NCI-H128 (cell line): ENCODE data around the gene HBG1.

ENCODE experiments used
- DNase-seq: peaks from one replicate; lab custom pipeline; 2025; ENCODE audit not compliant: unreplicated experiment; lab: John Stamatoyannopoulos, UW

HBG1 gene

GRCh38 chr11:5247472-5248192 is 2.0 kb downstream of the HBG1 start:
- DNase-seq = no peak

DNA sequence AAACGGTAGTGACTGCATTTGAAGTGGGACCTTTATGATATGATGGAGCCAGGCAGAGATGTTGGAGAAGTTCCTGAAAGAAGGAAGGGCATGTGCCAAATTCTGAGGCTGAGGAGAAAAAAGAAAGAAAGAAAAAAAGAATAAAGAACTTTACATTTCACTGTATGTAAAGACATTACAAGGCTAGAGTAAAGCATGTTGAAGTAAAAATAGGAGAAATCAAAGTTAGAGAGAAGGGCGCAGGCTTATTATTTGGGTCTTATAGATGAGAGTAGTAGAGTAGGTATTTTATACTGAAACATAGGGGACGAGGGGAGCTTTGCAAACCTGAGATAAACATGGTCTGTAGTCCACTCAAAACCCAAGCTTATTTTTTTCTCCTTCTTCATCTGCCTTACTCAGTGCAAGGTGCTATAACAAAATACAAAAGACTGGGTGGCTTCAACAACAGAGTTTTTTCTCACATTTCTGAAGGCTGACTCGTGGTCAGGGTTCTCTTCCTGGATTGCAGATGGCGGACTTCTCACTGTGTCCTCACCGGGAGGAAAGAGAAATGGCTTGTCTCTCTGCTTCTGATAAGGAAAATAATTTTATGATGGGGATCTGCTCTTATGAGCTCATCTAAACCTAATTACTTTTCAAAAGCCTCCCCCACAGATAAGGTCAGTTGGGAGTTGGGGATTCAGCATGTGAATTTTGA is 2.7 kb downstream of the HBG1 start:
- DNase-seq = no peak

GRCh38 chr11:5245155-5245554 is 4.5 kb downstream of the HBG1 start:
- no peak for DNase-seq

- no peak for DNase-seq
Measured at GRCh38 chr11:5243816-5244180, 5.9 kb downstream of the HBG1 start.

DNA sequence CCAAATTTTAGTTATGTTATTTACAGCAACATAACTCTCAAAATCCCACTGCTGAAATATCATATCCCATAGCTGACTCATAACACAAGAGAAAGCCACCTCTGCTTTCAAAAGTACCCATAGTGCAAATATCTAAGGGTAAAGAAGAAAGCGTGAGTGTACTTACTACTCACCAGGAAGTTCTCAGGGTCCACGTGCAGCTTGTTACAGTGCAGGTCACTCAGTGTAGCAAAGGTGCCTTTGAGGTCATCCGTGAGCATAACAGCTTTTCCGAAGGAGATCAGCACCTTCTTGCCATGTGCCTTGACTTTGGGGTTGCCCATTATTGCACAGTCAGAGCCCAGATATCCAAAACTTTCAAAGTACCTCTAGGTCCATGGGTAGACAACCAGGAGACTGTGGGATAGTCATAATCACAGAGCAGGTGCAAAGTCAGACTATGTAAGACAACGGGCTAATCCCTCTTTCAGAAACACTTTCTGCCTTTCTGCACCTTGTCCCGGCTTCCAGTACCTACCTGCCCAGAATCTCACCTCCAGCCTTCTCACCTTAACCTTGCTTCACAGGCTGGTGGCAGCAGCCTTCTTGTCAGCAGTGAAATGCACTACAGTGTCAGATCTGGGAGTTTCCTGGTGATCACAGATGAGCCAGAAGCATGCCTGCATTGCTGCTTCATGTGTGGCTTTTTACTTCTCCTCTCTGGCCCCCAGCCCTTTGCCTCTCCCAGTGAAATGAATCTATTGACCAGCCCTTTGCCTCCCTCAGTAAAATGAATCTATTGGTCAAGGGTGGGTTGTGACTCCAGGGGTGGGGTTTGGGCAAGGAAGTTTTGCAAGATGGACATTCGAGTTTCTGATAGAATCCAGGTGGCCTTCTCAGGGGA is 6.5 kb downstream of the HBG1 start:
- no peak for DNase-seq

DNA sequence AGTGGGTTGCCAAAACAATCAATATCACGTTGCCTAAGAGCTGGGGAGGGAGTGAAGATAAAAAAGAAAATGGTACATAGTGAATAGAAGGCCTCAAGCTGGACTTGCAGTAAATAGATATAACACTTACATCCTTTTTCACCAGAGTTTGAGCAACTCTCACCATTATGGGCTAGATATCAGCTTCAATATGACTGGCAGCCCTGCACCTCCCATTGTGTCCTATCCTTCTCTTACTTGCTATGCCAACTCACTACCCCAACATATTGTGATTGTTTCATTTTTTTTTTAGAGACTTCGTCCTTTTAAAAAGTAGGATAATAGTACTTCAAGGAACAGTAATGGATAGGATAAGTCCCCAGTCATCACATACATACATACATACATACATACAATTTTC is 7.4 kb downstream of the HBG1 start:
- no peak for DNase-seq

DNA sequence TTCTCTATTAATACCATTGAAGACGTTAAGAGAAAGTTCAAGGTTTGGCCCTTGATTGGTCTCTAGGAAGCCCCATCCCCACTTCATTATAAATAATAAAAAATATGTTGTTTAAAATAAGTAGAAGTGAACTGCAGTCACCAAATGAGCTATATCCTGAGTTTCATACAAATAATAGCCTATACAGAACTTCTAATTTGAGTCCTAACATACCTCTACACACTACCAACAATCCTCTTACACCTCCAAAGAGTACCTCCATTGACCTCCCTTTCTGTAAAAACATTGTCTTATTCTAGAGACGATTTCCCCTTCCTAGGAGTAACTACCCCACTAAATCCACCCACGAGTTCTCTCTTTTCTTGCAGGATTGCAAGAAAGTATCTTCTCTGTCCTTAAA is 8.2 kb downstream of the HBG1 start:
- DNase-seq = no peak

GRCh38 chr11:5240458-5240857 is 9.2 kb downstream of the HBG1 start:
- DNase-seq = no peak

- DNase-seq = no peak
Measured at GRCh38 chr11:5240056-5240455, 9.6 kb downstream of the HBG1 start.

DNA sequence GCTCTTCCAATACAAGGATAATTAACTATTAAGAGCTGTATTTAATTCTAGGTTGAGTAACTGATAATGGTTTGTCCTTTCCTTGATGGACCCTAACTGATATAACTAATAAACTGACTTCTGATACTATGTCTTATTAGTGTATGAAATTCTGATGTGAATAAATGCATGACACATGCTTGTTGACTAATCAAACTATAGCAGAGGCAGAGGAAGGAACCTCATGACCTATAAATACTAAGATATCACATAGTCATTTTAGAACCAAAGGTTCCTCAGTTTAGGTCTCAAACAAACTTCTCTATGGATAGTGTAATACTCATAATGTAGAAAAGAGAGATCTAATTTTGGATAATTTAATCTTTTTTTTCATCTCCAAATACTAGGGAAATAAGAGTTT is 10.6 kb downstream of the HBG1 start:
- no peak for DNase-seq

GRCh38 chr11:5238486-5238885 is 11.2 kb downstream of the HBG1 start:
- DNase-seq = no peak

- DNase-seq = no peak
Measured at GRCh38 chr11:5237420-5237819, 12.2 kb downstream of the HBG1 start.

DNA sequence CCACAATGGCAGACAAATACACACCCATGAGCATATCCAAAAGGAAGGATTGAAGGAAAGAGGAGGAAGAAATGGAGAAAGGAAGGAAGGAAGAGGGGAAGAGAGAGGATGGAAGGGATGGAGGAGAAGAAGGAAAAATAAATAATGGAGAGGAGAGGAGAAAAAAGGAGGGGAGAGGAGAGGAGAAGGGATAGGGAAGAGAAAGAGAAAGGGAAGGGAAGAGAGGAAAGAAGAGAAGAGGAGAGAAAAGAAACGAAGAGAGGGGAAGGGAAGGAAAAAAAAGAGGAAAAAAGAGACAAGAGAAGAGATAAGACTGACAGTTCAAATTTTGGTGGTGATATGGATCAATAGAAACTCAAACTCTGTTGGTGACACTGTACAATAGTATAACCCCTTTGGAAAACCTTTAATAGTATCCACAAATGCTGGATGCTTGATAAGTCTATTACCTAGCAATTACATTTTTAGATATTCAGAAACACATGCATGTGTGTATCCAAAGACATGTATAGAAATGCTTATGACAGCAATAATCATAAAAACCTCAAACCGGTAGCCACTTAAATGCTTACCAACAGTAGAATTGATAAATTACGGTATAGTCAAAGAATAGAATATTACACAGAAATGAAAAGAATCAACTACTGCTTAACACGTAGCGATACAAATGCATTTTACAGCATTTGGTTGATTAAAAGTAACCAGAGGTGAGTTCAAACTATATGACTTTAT is 14.1 kb downstream of the HBG1 start:
- DNase-seq = no peak

GRCh38 chr11:5234381-5234834 is 15.2 kb downstream of the HBG1 start, which contains the start of gene HBD:
TSS of gene HBD (minus strand) at chr11:5234483. CDS start at chr11:5234433, 50 bp downstream.
- DNase-seq = no peak

GRCh38 chr11:5233307-5233706 is 16.4 kb downstream of the HBG1 start:
- DNase-seq = no peak

GRCh38 chr11:5232821-5233220 is 16.8 kb downstream of the HBG1 start:
- DNase-seq = no peak

DNA sequence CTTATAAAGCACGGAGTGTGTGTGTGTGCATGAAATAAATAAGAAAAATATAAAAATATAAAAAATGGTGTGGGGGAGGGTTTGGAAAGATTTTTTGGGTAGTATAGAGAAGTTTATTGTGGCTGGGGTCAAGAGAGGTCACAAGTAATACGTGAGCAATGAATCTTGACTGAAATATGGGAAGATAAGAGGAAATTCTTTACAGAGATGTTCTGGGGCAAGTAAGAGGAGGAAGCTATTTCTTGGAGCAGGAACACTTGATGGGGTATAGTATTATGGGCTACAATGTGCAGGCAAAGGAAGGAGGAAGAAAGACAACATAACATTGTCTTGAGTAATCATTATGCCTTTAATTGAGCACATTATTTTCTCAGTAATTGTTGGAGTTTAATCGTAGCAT is 17.5 kb downstream of the HBG1 start:
- no peak for DNase-seq

GRCh38 chr11:5231111-5231510 is 18.5 kb downstream of the HBG1 start:
- no peak for DNase-seq

DNA sequence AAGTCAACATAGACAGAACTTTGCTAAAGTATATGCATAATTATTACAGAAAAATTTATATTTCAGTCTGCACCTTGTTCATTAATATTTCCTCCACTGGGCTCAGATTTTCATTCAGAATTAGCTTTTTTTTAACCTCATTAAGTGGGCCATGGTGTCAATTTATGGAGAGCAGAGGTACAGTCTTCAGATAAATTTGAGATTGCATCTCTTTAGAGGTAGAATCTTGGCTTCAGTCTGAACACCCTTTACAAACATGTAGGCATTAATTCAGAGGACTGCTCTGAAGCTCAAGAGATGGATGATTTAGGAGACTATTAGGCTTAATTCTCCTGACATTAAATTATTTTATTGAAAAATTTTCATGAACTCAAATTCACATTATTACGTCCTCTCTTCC is 19.4 kb downstream of the HBG1 start:
- DNase-seq = no peak

DNA sequence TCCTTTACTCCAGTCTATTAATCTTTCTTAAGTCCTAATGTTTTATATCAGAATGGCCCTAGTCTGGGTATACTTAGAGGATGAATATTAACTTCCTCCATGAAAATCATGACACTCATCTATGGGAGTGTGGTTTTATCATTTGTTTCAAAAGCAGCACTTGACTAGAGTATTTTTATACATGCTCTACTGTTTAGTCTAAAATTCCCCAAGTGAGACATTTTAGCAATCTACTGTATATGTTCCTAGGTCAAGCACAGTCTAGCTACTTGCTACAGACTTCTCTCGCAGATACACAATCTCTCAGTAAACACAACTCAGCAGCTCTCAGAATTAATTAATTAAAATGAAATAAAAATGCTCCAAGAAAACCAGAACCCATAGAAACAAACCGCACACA is 19.9 kb downstream of the HBG1 start:
- DNase-seq = no peak

DNA sequence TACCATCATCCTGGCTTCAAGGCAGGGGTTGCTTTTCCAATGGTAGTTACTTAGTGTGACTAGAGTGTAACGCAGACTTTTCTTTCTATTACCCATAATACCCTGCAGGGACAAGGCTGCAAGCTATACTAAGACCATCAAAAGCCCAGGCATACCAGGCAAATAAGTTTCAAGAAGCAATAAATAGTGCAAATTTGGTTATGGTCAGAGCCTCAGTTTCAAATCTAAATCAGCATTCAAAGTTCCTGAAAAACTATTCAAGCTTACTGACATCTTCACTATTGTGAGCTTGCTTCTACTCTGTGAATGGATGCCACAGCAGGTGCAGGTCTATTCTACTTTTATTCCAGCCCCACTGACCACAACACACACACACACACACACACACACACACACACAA is 20.3 kb downstream of the HBG1 start:
- DNase-seq = no peak
